ENCODE data around the gene SCN1A. TPM values are rescaled to one million over a fixed set of nuclear protein-coding genes. Genes with fewer than 3 reads are reported as not detected.

The SCN1A gene
- total and polyA plus RNA-seq, 2 of the 13 experiments (the other 11 are each of a cell fraction or from before 2014, with no cell fraction given): 19.9 to 39.4 TPM

- no peak for TF ChIP-seq RFX5 (IDR thresholded peaks at IDR 0.05; ENCODE audit: low read depth, low read length)
- no peak for TF ChIP-seq POLR2AphosphoS2 (IDR thresholded peaks at IDR 0.05; ENCODE audit: low read depth, low read length)
- TF ChIP-seq MTF2 (CRISPR knock-in tag; IDR thresholded peaks at IDR 0.05; ENCODE audit: borderline replicate concordance): no peak
- TF ChIP-seq IRF1 (CRISPR knock-in tag; IDR thresholded peaks at IDR 0.05; ENCODE audit: low read depth): no peak
- TF ChIP-seq ATAD3A (CRISPR knock-in tag; IDR thresholded peaks at IDR 0.05): no peak
- TF ChIP-seq SMAD9 (CRISPR knock-in tag; IDR thresholded peaks at IDR 0.05): no peak
- TF ChIP-seq ZNF607 (CRISPR knock-in tag; IDR thresholded peaks at IDR 0.05; ENCODE audit: borderline replicate concordance): no peak
Observed at GRCh38 chr2:165941827-165942226, 186.0 kb downstream of the SCN1A start (continued).

GRCh38 chr2:165938237-165938636 lies 189.6 kb downstream of the SCN1A start:
- no peaks in the 10 kb centered on the region for H3K27me3 ChIP-seq (ENCODE audit: control insufficient read depth in 1 of 2, insufficient read depth in 2 of 2, low read length in 2 of 2)
- ATAC-seq (no peak), DNase-seq (ENCODE audit: low spot score) (no peak), FAIRE-seq (no peak)
- no peaks in the 10 kb centered on the region for H3K4me1 ChIP-seq (ENCODE audit: insufficient read depth, low read length)
- intact Hi-C loops (cut with micrococcal nuclease; ENCODE audit: unreplicated experiment) (no loop called here), in situ Hi-C loops (cut with HindIII; ENCODE audit: extremely low pct_ligation_motif_present, low pct_unique_long_range_greater_than_20kb) (no loop called here)
- 95% methylated on average over 1 of the region's 1 CpG for WGBS (ENCODE audit: low lambda C conversion rate)
- no peaks in the 10 kb centered on the region for H3K9me3 ChIP-seq (ENCODE audit: low read length)
- H3K9ac ChIP-seq (ENCODE audit: insufficient read depth, low read depth, low read length): no peak overlapping the region
- no peak overlapping the region for H2AFZ ChIP-seq (ENCODE audit: low read length)
- peaks cover 23 to 81% of the 10 kb centered on the region in 2 experiments for H3K36me3 ChIP-seq (replicated peaks in 1 of 2; ENCODE audit: control insufficient read depth in 1 of 2, insufficient read depth in 2 of 2, low read length in 2 of 2)
- H3K79me2 ChIP-seq (ENCODE audit: insufficient read depth, low read length): peaks cover 3% of the 10 kb centered on the region
- CTCF ChIA-PET (ENCODE audit: low intra/inter-chr PET ratio, low total read pairs): no interaction called here
- TF ChIP-seq ZNF878 (CRISPR knock-in tag; IDR thresholded peaks at IDR 0.05) (no peak), MAFF (IDR thresholded peaks at IDR 0.05; ENCODE audit: low read depth, low read length) (peak; percentile 51; the same call in 1 of the 2 replicates), SOX5 (CRISPR knock-in tag; IDR thresholded peaks at IDR 0.05; ENCODE audit: borderline replicate concordance) (no peak), MAFK (conservative IDR thresholded peaks at IDR 0.05 in 1 of 2, IDR thresholded peaks at IDR 0.05 in 1 of 2; ENCODE audit: low read length in 2 of 2) (peak; percentile 60 to 74; a peak in 3 of 4 replicates)
- no peak overlapping the region for H3K27ac ChIP-seq (ENCODE audit: extremely low read length, insufficient read depth, low read length)
- 0 out of 2 replicates have a peak, but pooled peaks cover 4% of the 10 kb centered on the region for H4K20me1 ChIP-seq (ENCODE audit: insufficient read depth, low read length)
- POLR2A ChIA-PET: interaction anchor here (1.6 kb wide), 1 partner anchor 15 kb away, joined by 8 read pairs; the partner anchor contains the start of gene TTC21B
- H3K4me2 ChIP-seq (ENCODE audit: low read depth, low read length): no peak overlapping the region
- BruUV-seq (replicated peaks): no TSS peak
- H3K4me3 ChIP-seq (replicated peaks in 1 of 3; ENCODE audit: insufficient read depth in 1 of 3, low read depth in 2 of 3, low read length in 3 of 3): no peak overlapping the region

Small RNAs within 50 kb of the gene (small RNA-seq; reads per million reads assigned to genes)
- 0 reads per million in 3 experiments for gene RF00019 (ENCODE audit: insufficient read depth in 2 of 3, insufficient read length in 3 of 3, low read depth in 2 of 3, low replicate concordance in 1 of 3)

Other genes starting within 250 kb of the SCN1A start
- gene TTC21B, start 174.2 kb downstream of the SCN1A start, total RNA-seq (2016; rRNA removed; fragmentation: Illumina TruSeq; extraction: Trizol): 63.0 and 67.1 TPM in 2 replicates
- 38.0 and 39.1 TPM in 2 replicates for gene TTC21B, start 174.2 kb downstream of the SCN1A start, polyA plus RNA-seq (2011; rRNA removed)
- 11.8 and 15.3 TPM in 2 replicates for gene SCN9A, start 247.9 kb upstream of the SCN1A start, total RNA-seq (2016; rRNA removed; fragmentation: Illumina TruSeq; extraction: Trizol)
- gene SCN9A, start 247.9 kb upstream of the SCN1A start, polyA plus RNA-seq (2011; rRNA removed): 21.3 and 24.3 TPM in 2 replicates